ENCODE data around the gene ASTN2. TPM values are rescaled to one million over a fixed set of nuclear protein-coding genes. Genes with fewer than 3 reads are reported as not detected.

Gene ASTN2
- total RNA-seq, 2 donors from 2014 or later = 3.7 to 4.8 TPM

DNA sequence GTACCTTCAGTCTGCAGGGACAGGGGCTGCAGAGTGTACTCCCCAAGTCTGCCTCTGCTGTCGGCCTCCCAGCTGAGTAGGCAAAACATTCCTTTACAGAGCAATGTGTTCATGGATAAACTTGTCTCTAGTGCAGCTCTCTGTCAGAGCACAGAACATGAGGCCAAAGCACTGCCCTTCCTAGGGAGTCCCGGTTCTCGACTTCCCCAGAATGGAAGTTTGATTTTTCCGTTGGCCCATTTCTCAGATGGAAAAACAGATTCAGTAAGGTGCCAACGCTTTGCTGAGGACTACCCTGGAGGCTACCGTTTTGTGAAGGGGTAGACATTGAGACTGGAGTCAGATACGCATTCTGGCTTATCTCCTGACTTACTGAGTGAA is 728.2 kb downstream of the ASTN2 start:
- peak overlapping the region; percentile 90 for H3K27ac Mint-ChIP-seq
- no peak for DNase-seq
- H3K36me3 Mint-ChIP-seq (ENCODE audit: low read depth) = peaks cover 7% of the 10 kb centered on the region
- H3K27me3 Mint-ChIP-seq = no peaks in the 10 kb centered on the region
- peaks cover 38% of the 10 kb centered on the region for H3K4me1 Mint-ChIP-seq
- ATAC-seq = peak; percentile 40
- H3K4me3 Mint-ChIP-seq = peak overlapping the region; percentile 98
- H3K9me3 ChIP-seq (ENCODE audit: control insufficient read depth, low read length, poor library complexity, severe bottlenecking) = no peaks in the 10 kb centered on the region

DNA sequence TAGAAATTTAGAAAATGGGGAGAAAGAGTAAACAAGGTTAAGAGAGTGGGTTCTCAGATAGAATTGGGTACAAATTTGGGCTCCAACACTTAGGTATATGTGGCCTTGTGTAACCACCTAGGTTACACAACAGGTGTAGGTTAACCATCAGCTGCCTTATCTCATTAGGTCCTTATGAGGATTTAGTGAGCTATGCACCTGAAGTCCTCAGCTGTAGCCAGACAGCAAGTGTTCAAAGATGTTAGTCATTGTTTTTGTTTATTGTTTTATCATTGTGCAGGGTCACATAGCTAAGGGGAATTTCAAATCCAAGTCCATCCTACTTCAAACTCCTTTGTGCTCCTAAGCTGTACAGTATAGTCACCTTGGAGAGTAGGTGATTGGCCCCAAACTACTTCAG is 728.7 kb downstream of the ASTN2 start:
- Mint-ChIP-seq H3K36me3 (ENCODE audit: low read depth) (peaks cover 7% of the 10 kb centered on the region), H3K27me3 (no peaks in the 10 kb centered on the region), H3K27ac (peak overlapping the region; percentile 90), H3K4me1 (peaks cover 35% of the 10 kb centered on the region), H3K4me3 (peak overlapping the region; percentile 98)
- no peaks in the 10 kb centered on the region for H3K9me3 ChIP-seq (ENCODE audit: control insufficient read depth, low read length, poor library complexity, severe bottlenecking)
- ATAC-seq = no peak
- no peak for DNase-seq

DNA sequence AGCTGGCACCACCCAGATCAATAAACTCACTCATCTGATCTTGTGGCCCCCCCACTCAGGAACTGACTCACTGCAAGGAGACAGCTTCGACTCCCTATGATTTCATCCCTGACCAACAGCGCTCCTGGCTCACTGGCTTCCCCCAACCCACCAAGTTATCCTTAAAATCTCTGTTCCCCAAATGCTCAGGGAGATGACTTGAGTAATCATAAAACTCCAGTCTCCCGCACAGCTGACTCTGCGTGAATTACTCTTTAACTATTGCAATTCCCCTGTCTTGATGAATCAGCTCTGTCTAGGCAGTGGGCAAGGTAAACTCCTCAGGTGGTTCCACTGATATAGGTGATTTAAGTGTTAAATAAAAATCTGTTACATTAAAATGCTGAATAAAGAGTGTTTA is 729.7 kb downstream of the ASTN2 start:
- no peak for DNase-seq
- ATAC-seq = no peak
- Mint-ChIP-seq H3K4me3 (no peak overlapping the region), H3K4me1 (peaks cover 29% of the 10 kb centered on the region), H3K27me3 (no peaks in the 10 kb centered on the region), H3K27ac (no peak overlapping the region), H3K36me3 (ENCODE audit: low read depth) (peaks cover 7% of the 10 kb centered on the region)
- no peaks in the 10 kb centered on the region for H3K9me3 ChIP-seq (ENCODE audit: control insufficient read depth, low read length, poor library complexity, severe bottlenecking)

DNA sequence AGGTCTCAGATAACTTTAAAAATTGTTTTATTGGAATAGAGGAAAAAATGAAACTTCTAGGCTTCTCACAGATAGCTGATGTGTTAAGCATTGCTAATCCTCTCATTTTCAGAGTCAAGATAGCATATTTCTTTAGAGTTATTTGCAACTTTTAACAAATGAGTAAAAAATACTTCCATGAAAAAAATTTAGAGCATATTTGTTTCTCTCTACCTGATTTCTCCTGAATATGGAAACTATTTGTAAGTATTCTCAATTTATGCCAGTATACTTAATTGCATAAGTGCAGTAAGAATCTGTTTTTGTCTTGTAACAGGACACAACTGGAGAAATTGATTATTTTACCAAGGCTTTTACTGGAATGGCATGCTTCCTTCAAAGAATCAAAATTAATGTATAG is 731.3 kb downstream of the ASTN2 start:
- DNase-seq (no peak), ATAC-seq (no peak)
- peaks cover 18% of the 10 kb centered on the region for H3K4me1 Mint-ChIP-seq
- no peaks in the 10 kb centered on the region for H3K27me3 Mint-ChIP-seq
- no peak overlapping the region for H3K4me3 Mint-ChIP-seq
- H3K27ac Mint-ChIP-seq = no peak overlapping the region
- H3K9me3 ChIP-seq (ENCODE audit: control insufficient read depth, low read length, poor library complexity, severe bottlenecking) = no peaks in the 10 kb centered on the region
- H3K36me3 Mint-ChIP-seq (ENCODE audit: low read depth) = peaks cover 7% of the 10 kb centered on the region

DNA sequence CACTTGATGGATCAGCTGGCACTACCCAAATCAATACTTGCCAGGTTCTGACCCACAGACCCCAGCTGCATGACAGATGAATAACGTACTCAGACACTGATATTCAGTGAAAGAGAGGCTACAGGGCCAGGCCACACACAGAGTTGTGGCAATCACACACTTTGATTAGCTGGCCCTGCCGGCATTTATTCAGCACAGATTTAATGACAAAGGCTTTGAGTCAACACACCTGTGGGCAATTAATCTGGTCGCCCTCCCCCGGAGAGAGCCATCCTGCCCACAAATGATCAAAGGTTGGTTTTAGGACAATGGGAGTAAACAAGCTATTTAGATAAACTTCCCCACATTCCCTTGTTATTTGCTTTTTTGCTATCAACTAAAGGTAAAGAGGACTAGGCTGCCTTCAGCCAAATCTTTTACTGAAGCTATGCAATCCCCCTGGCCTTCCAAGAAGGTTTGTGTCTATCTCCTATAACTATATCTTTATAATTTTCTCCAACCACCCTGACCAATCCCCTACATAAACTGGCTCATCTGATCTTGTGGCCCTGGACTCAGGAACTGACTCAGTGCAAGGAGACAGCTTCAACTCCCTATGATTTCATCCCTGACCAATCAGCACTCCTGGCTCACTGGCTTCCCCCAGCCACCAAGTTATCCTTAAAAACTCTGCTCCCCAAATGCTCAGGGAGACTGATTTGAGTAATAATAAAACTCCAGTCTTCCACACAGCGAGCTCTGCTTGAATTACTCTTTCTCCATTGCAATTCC is 740.5 kb downstream of the ASTN2 start:
- peaks cover 2% of the 10 kb centered on the region for H3K9me3 ChIP-seq (ENCODE audit: control insufficient read depth, low read length, poor library complexity, severe bottlenecking)
- Mint-ChIP-seq H3K4me1 (no peaks in the 10 kb centered on the region), H3K27ac (no peak overlapping the region), H3K36me3 (ENCODE audit: low read depth) (peaks cover 5% of the 10 kb centered on the region), H3K27me3 (no peaks in the 10 kb centered on the region), H3K4me3 (no peak overlapping the region)
- DNase-seq = no peak
- ATAC-seq = no peak

DNA sequence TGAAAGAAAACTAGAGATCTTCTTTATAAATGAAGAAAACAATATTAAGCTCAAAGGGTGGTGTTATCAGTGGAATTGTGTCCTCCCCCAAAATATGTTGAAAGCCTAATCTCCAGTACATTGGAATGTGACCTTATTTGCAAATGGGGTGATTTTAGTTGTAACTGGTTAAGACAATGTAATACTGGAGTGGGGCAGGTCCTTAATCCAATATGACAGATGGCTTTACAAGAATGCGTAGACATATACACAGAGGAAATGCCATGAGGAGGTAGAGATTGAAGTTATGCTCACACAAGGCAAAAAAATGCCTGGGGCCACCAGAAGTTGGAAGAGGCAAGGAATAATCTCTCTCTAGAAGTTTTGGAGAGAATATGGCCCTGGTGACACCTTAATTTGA is 741.5 kb downstream of the ASTN2 start:
- peaks cover 8% of the 10 kb centered on the region for H3K36me3 Mint-ChIP-seq (ENCODE audit: low read depth)

DNA sequence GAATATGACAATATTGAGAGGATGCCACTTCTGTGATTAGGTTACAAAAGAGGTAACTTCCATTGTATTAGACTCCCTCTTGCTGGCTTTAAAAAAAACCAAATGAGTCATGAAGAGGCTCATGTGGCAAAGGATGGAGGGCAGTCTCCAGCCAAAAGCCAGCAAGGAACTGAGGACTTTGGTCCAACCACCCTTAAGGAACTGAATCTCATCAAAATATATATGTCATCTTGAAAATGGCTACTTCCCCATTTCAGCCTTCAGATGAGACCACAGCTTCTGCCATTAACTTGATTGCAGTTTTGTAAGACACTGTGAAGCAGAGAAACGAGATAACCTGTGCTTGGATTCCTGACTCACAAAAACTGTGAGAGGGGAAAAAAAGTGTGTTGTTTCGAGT is 743.3 kb downstream of the ASTN2 start:
- peaks cover 3% of the 10 kb centered on the region for H3K4me1 Mint-ChIP-seq
- no peak for DNase-seq
- no peak overlapping the region for H3K27ac Mint-ChIP-seq
- no peak overlapping the region for H3K4me3 Mint-ChIP-seq
- no peaks in the 10 kb centered on the region for H3K27me3 Mint-ChIP-seq
- peaks cover 2% of the 10 kb centered on the region for H3K9me3 ChIP-seq (ENCODE audit: control insufficient read depth, low read length, poor library complexity, severe bottlenecking)
- no peak for ATAC-seq
- peaks cover 8% of the 10 kb centered on the region for H3K36me3 Mint-ChIP-seq (ENCODE audit: low read depth)

More for the DNA sequence above, 741.5 kb downstream of the ASTN2 start:
- Mint-ChIP-seq H3K4me3 (no peak overlapping the region), H3K4me1 (peaks cover 3% of the 10 kb centered on the region), H3K27me3 (no peaks in the 10 kb centered on the region), H3K27ac (no peak overlapping the region)
- ATAC-seq (no peak), DNase-seq (no peak)
- H3K9me3 ChIP-seq (ENCODE audit: control insufficient read depth, low read length, poor library complexity, severe bottlenecking) = peaks cover 2% of the 10 kb centered on the region

DNA sequence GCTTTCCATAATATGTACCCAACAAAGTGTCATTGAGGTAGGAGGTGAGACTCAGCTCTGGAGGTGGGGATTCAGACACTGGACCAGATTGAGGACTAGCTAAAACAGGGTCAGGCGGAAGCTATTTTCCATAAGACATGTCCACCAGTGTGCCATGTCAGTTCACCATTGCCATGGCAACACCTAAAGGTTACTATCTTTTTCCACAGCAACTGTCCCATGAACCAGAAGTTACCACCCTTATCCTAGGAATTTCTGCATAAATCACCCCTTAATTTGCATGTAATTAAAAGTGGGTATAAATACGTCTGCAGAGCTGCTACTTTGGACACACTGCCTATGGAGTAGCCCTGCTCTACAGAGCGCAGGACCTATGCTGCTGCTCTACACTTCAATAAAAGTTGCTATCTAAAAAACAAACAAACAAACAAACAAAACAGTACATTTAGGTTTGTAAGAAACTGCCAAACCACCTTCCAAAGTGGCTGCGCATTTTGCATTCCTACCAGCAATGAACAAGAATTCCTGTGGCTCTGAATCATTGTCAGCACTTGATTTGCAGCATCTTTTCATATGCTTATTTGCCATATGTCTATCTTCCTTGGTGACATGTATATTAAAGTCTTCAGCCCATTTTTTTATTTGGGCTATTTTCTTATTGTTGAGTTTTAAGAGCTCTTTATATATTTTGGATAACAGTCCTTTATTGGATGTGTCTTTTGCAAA is 745.7 kb downstream of the ASTN2 start:
- Mint-ChIP-seq H3K4me1 (peaks cover 3% of the 10 kb centered on the region), H3K27ac (no peak overlapping the region)

DNA sequence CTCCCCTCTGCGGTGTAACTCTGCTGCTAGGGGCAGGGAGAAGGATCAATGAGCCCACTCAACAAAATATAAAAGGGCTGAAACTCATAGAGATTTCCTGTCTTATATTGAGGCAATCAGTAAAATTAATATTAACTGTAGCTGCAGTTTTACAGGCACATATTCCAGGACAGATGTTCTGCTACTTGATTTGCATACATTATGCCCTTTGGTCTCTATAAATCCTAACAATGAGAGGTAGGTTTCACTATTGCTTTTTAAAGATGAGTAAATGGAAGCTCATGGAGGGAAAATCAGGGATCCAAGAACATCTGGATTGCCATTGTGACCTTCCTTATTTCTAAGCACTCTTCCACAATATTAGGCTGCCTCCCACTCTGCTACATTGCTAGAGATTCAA is 751.3 kb downstream of the ASTN2 start:
- Mint-ChIP-seq H3K27ac (no peak overlapping the region), H3K27me3 (peaks cover 5% of the 10 kb centered on the region), H3K36me3 (ENCODE audit: low read depth) (peaks cover under 1% of the 10 kb centered on the region), H3K4me3 (no peak overlapping the region), H3K4me1 (peaks cover under 1% of the 10 kb centered on the region)
- ATAC-seq (no peak), DNase-seq (no peak)
- no peaks in the 10 kb centered on the region for H3K9me3 ChIP-seq (ENCODE audit: control insufficient read depth, low read length, poor library complexity, severe bottlenecking)

More for the DNA sequence above, 745.7 kb downstream of the ASTN2 start:
- peaks cover 6% of the 10 kb centered on the region for H3K36me3 Mint-ChIP-seq (ENCODE audit: low read depth)
- ATAC-seq (no peak), DNase-seq (no peak)
- peaks cover 2% of the 10 kb centered on the region for H3K9me3 ChIP-seq (ENCODE audit: control insufficient read depth, low read length, poor library complexity, severe bottlenecking)
- no peak overlapping the region for H3K4me3 Mint-ChIP-seq
- no peaks in the 10 kb centered on the region for H3K27me3 Mint-ChIP-seq

DNA sequence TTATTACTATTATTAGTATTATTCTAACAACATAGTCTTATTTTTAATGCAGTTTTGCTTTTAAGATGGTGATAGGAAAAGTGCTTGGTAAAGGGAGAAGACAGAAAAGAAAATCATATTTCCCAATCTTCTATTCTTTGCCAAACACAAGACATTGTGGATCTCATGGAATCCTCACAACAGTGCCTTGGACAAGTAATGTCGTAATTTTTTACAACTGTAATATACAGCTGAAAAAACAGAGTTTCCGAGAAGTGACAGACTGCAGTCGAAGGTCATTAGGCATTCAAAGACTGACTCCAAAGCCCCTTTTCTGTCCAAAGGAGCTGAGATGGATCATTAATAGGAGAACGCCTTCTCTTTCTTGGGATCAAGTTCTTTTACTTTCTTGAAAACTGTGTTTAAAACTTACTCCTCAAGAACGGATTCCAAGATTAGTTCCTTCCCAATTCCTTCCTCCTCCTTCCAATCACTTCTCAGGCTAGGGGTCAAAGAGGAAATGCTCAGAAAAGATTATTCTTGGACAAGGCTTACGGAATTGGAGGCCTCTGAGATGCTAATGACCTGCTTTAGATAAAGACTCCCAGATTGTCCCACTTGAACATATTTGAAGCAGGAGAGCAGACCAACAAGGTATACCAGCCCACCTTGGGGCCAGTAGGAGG is 752.1 kb downstream of the ASTN2 start:
- no peaks in the 10 kb centered on the region for H3K36me3 Mint-ChIP-seq (ENCODE audit: low read depth)
- ATAC-seq = no peak
- H3K9me3 ChIP-seq (ENCODE audit: control insufficient read depth, low read length, poor library complexity, severe bottlenecking) = no peaks in the 10 kb centered on the region
- peaks cover 5% of the 10 kb centered on the region for H3K27me3 Mint-ChIP-seq
- H3K4me1 Mint-ChIP-seq = no peaks in the 10 kb centered on the region
- no peak for DNase-seq
- no peak overlapping the region for H3K4me3 Mint-ChIP-seq
- H3K27ac Mint-ChIP-seq = no peak overlapping the region

DNA sequence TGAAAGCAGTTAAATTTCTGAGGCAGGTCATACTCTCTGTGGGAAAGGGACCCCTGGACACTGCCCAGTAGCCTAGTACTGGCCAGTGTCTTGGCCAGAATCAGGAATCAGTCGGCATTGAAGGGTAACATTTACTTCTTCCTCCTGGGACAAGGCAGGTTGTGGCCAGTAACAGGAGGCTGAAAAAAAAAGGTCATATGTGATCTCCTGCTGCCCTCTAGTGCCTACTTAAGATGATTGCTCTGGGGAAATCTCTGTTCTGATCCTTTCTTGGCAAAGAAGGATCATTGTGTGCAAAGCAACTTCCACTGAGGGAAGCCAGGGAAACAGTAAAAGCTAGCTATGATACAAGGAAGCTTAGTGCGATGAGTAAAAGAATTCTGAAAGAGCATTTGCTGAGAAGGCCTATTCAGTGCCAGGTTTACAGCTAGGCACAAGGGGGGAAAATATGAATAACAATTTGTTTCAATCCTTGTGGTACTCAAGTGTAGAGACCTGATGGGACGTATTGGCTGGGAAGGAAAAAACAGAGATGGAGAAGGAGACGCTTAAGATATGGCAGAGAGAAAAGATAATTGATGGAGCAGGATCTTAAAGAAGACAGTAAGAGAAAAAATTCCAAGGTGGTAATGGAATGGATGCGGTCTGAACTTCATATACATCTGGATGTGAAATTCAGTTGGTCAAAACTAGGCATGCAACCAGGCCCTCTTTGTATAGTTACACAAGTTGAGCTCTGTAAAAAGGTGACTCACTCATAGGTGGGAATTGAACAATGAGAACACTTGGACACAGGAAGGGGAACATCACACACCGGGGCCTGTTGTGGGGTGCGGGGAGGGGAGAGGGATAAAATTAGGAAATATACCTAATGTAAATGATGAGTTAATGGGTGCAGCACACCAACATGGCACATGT is 753.6 kb downstream of the ASTN2 start:
- peaks cover 5% of the 10 kb centered on the region for H3K27me3 Mint-ChIP-seq
- H3K36me3 Mint-ChIP-seq (ENCODE audit: low read depth) = no peaks in the 10 kb centered on the region
- H3K27ac Mint-ChIP-seq = no peak overlapping the region
- H3K4me3 Mint-ChIP-seq = no peak overlapping the region
- H3K4me1 Mint-ChIP-seq = no peaks in the 10 kb centered on the region
- DNase-seq (no peak), ATAC-seq (no peak)
- no peaks in the 10 kb centered on the region for H3K9me3 ChIP-seq (ENCODE audit: control insufficient read depth, low read length, poor library complexity, severe bottlenecking)

DNA sequence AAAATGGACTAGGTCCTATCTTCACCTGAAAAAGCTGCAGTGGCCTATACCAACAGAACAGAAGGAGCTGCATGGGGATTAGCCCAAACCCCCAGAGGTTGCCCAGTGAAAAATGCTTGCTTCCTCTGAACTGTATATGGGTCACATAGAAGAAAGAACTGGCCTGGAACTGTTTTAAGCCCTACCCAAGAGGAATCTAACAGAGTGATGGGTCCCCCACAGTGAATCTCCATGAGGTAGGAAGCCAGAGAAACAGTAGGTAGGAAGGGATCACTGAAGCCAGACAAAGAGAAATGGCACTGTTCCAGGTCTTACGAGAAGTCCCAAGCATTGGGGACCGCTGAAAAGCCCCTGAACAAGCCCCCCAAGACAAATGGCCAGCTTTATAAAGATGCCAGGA is 756.6 kb downstream of the ASTN2 start:
- Mint-ChIP-seq H3K4me1 (no peaks in the 10 kb centered on the region), H3K4me3 (no peak overlapping the region), H3K27ac (no peak overlapping the region), H3K36me3 (ENCODE audit: low read depth) (no peaks in the 10 kb centered on the region), H3K27me3 (peaks cover 5% of the 10 kb centered on the region)
- no peak for ATAC-seq
- no peak for DNase-seq
- no peaks in the 10 kb centered on the region for H3K9me3 ChIP-seq (ENCODE audit: control insufficient read depth, low read length, poor library complexity, severe bottlenecking)

DNA sequence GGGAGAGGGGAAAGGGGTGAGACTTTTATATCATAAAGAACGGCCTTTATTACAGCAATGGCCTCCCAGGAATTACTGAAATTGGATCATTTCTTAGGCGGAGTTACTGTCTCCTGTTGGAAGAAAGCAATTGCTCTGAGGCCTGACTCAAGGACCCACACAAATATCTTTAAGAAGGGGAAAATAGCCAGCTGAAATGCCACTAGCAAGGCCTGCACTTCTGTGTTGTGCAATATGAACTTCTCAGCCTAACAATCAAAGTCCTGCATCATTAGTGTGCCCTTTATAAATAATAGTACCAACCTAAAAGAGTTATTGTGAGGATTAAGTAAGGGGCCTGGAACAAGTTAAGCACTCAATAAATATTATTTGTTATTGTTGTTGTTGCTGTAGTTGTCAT is 757.9 kb downstream of the ASTN2 start:
- no peaks in the 10 kb centered on the region for H3K4me1 Mint-ChIP-seq
- H3K27me3 Mint-ChIP-seq = peaks cover 5% of the 10 kb centered on the region
- H3K9me3 ChIP-seq (ENCODE audit: control insufficient read depth, low read length, poor library complexity, severe bottlenecking) = no peaks in the 10 kb centered on the region
- H3K36me3 Mint-ChIP-seq (ENCODE audit: low read depth) = no peaks in the 10 kb centered on the region
- H3K27ac Mint-ChIP-seq = no peak overlapping the region
- ATAC-seq (no peak), DNase-seq (no peak)
- no peak overlapping the region for H3K4me3 Mint-ChIP-seq
